Neural crest cell (in vitro differentiated cells): ENCODE measurements around the gene CGB2. TPM values are rescaled to one million over a fixed set of nuclear protein-coding genes. Genes with fewer than 3 reads are reported as not detected.
A peak's percentile ranks its signal among the peaks of the same experiment; 100 is the strongest.
"Not testable (repeated sequence)": the region's sequence is repeated elsewhere in the genome, so short reads cannot be mapped to it uniquely, and the experiment has no call there.

Experiments
- DNase-seq: peaks from one replicate; pipeline ENCODE4 v3.0.0; 2021; ENCODE audit warnings: low read depth, mixed read lengths, low spot score
- H3K27ac Mint-ChIP-seq: one replicate; pipeline ENCODE4 v1.8.0; 2021; ENCODE audit warnings: mild to moderate bottlenecking, mixed read lengths; ENCODE audit not compliant: unreplicated experiment
- H3K27me3 Mint-ChIP-seq: 2 replicates; pipeline ENCODE4 v1.8.0; 2021; ENCODE audit warnings: low read depth, mild to moderate bottlenecking, mixed read lengths
- H3K36me3 Mint-ChIP-seq: 2 replicates; pipeline ENCODE4 v1.8.0; 2021; ENCODE audit warnings: low read depth, mild to moderate bottlenecking, mixed read lengths
- H3K4me1 Mint-ChIP-seq: 2 replicates; pipeline ENCODE4 v1.8.0; 2021; ENCODE audit warnings: mixed read lengths
- H3K4me3 Mint-ChIP-seq: one replicate; pipeline ENCODE4 v1.8.0; 2021; ENCODE audit warnings: mild to moderate bottlenecking, mixed read lengths
- H3K9me3 Mint-ChIP-seq: 2 replicates; pipeline ENCODE4 v1.8.0; 2021; ENCODE audit warnings: mixed read lengths
- long read RNA-seq: library from polyadenylated mRNA; unstranded; transcript quantifications from one replicate; pipeline ENCODE4 v2.0.0, GENCODE V29; 2020
- total RNA-seq: library from RNA; stranded (reverse); gene quantifications from 2 replicates; pipeline ENCODE4 v1.2.1, GENCODE V29; 2021
- TF ChIP-seq, protein P1 (sequence below): fragments of 200-600 bp; sonication (generic); conservative IDR thresholded peaks from 2 replicates; pipeline ENCODE4 v1.5.0; 2021; ENCODE audit warnings: antibody characterized with exemption, mild to moderate bottlenecking

The CGB2 gene
- not detected in 2 replicates for total RNA-seq
- long read RNA-seq, result 0 reads

DNA sequence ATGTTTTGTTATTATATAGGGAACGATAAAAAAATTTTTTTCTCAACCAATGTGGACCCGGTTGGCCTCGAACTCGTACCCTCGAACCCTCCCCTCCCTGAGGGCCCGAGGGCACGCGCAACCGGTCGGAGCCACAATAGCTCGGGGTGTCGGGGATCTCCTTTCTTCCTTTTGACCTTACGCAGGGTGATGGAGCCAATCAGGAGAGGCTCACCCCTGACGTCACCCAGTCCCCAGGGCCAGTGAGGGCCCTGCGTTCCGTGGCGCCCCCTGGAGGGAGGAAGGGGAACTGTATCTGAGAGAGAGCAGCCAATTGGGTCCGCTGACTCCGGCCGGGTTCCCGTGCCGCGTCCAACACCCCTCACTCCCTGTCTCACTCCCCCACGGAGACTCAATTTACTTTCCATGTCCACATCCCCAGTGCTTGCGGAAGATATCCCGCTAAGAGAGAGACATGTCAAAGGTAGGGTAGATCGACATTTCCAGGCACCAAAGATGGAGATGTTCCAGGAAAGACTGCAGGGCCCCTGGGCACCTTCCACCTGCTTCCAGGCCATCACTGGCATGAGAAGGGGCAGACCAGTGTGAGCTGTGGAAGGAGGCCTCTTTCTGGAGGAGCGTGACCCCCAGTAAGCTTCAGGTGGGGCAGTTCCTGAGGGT is at the start of gene CGB2:
TSS of gene CGB2 (plus strand) at position 249 of the 660 bp plus-strand sequence. CDS start at position 455, 206 bp downstream.
- TF ChIP-seq, protein P1, sequence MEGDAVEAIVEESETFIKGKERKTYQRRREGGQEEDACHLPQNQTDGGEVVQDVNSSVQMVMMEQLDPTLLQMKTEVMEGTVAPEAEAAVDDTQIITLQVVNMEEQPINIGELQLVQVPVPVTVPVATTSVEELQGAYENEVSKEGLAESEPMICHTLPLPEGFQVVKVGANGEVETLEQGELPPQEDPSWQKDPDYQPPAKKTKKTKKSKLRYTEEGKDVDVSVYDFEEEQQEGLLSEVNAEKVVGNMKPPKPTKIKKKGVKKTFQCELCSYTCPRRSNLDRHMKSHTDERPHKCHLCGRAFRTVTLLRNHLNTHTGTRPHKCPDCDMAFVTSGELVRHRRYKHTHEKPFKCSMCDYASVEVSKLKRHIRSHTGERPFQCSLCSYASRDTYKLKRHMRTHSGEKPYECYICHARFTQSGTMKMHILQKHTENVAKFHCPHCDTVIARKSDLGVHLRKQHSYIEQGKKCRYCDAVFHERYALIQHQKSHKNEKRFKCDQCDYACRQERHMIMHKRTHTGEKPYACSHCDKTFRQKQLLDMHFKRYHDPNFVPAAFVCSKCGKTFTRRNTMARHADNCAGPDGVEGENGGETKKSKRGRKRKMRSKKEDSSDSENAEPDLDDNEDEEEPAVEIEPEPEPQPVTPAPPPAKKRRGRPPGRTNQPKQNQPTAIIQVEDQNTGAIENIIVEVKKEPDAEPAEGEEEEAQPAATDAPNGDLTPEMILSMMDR, result peak; percentile 54
- H3K9me3 Mint-ChIP-seq, H3K27ac Mint-ChIP-seq: not testable (repeated sequence)

DNA sequence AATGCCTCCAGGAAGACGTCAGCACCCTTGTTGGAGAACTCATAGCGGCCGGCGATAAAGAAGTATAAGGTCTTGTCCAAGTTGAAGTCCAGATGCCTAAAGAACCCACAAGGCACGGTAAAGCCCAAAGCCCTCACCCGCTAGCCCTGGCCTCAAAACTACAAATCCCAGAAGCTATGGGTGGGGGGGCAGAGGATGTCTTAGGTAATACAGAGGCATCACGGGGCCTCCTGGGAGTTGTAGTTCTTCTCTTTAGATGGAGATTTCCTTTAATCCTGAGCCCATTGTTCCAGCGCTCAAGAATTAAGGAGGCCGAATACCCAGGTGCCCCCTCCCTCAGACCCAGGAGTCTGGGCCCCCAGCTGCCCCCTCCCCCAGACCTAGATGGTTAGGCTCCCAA is 49.4 kb upstream of the CGB2 start:
- Mint-ChIP-seq H3K27me3 (no peaks in the 10 kb centered on the region), H3K27ac (no peak overlapping the region), H3K4me1 (no peaks in the 10 kb centered on the region), H3K9me3 (no peaks in the 10 kb centered on the region), H3K4me3 (no peak overlapping the region), H3K36me3 (peaks cover 10% of the 10 kb centered on the region)
- TF ChIP-seq, protein P1, result no peak
- DNase-seq, result no peak

More for the DNA sequence above, at the start of gene CGB2:
- H3K27me3 Mint-ChIP-seq, H3K4me3 Mint-ChIP-seq, H3K36me3 Mint-ChIP-seq, DNase-seq, H3K4me1 Mint-ChIP-seq: not testable (repeated sequence)

DNA sequence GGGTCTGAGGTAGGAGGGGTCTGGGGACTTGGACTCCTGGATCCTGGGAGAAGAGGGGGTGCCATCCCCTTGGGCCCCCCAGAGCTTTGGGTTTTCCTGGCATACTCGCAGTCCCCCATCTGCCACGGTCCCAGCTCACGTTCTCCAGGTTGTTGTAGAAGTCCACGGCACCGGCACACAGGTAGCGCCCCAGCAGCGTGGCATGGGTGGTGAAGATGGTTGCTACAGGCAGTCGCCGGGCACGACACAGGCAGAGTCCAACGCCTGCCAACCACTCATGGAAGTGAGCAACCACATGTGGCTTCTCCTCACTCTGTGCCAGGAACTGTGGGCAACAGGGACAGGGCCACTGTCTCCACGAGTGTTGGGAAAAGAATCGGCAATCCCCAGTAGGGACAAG is 46.0 kb upstream of the CGB2 start:
- H3K27ac Mint-ChIP-seq, result no peak overlapping the region
- TF ChIP-seq, protein P1, result no peak
- no peak for DNase-seq
- peaks cover 5% of the 10 kb centered on the region for H3K4me1 Mint-ChIP-seq
- no peaks in the 10 kb centered on the region for H3K9me3 Mint-ChIP-seq
- H3K36me3 Mint-ChIP-seq, result peaks cover 11% of the 10 kb centered on the region
- H3K4me3 Mint-ChIP-seq, result no peak overlapping the region
- H3K27me3 Mint-ChIP-seq, result no peaks in the 10 kb centered on the region

- TF ChIP-seq, protein P1, result no peak
- H3K36me3 Mint-ChIP-seq, result peaks cover 11% of the 10 kb centered on the region
- H3K4me3 Mint-ChIP-seq, result no peak overlapping the region
- H3K9me3 Mint-ChIP-seq, result no peaks in the 10 kb centered on the region
- peaks cover 9% of the 10 kb centered on the region for H3K4me1 Mint-ChIP-seq
- H3K27ac Mint-ChIP-seq, result no peak overlapping the region
- H3K27me3 Mint-ChIP-seq, result no peaks in the 10 kb centered on the region
- no peak for DNase-seq
These were observed 45.5 kb upstream of the CGB2 start for GRCh38 chr19:48986211-48986610.

- H3K4me1 Mint-ChIP-seq, result peaks cover 13% of the 10 kb centered on the region
- TF ChIP-seq, protein P1, result no peak
- H3K36me3 Mint-ChIP-seq, result peaks cover 8% of the 10 kb centered on the region
- no peak overlapping the region for H3K27ac Mint-ChIP-seq
- DNase-seq, result no peak
- H3K4me3 Mint-ChIP-seq, result no peak overlapping the region
- H3K27me3 Mint-ChIP-seq, result no peaks in the 10 kb centered on the region
- H3K9me3 Mint-ChIP-seq, result no peaks in the 10 kb centered on the region
These were observed 44.4 kb upstream of the CGB2 start for GRCh38 chr19:48987323-48987722.
